Measurements from ENCODE around the gene ZNF283. TPM values are rescaled to one million over a fixed set of nuclear protein-coding genes. Genes with fewer than 3 reads are reported as not detected.

ZNF283 gene
- total RNA-seq, result 14.7 and 18.8 TPM in 2 replicates

DNA sequence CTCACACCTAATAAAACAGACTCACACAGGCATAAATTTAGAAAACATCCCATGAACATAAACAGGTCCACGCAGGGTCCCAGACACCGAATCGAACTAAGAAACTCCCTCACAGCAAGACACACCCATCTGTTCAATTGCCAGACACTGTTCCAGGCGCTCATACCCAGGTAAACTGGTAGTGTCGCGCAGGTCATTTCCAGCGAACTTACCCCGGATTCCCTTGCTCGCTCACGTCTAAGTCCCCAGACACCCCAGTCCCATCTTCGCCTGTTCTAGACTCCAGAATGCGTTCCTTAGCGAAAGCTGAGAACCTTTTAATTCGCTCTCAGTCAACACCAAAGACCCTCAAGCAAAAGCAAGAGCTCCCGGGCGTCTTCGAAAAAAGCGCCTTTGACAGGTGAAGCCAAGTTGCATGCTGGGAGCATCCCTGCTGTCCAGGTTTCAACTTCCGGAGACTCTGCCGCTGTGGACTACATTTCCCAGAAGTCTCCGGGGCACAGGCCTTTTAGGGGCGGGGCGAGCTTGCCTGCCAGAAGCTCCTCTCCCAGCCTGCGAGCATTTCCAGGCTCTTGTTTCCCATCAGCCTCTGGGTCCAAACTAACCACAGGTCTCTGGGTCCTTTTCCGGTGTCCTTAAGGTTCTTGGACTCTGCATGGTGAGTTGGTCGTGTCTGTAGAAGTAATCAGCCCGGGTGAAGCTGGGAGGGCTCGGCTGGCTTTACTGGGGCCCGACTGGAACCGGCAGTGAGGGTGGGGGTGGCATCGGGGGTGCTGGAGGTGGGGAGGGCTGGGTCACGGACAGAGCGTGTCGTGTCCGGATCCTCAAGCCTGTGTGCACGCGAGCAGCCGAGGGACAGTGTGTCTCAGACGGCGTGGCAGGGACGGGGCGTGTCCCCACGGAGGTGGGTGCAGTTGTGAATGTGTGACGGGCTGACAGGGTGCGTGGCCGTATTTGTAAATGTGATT lies at the start of gene ZNF283:
Gene ZNF283, plus strand, starts transcription at position 535 of the 968 bp plus-strand sequence. CDS start 6,184 bp downstream, outside the sequence.

DNA sequence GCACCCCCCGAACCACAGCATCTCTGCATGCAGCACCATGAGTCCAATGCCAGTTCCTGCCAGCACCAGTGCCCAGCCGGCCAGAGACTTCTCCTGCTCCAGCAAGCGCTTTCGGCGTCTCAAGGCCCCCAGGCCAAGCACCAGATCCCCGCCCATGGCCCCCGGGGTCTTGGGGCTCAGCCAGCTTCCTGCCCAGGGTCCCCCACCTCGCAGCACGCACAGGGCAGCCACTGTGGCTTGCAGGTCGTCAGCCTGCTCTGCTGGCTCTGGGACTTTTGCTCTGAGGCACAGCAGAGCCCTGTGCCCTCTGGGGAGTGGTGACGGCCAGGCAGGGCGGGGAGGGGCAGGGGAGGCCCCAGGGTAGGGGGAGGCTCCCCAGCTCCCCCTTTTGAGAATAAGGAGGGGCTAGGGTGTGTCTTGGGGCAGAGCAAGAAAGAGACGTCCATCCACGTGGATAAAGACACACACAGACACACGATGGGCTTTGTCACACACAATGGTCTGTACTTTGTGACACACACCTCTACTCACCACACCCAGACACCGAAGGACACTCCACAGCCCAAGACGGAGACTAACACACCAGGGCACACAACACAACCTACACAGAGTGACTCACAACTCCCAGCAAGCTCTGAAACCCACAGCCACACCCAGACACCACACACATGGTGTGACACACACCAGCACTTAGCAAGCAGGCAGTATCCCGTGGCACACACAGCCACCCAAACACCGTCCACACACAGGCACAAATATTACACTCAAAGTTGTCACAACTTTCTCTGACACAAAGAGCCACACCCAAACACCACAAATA lies 46.2 kb upstream of the ZNF283 start, which contains the start of gene KCNN4:
Gene KCNN4, minus strand, starts transcription at position 268 of the 820 bp plus-strand sequence. Its CDS starts 112 bp downstream, at position 156.

DNA sequence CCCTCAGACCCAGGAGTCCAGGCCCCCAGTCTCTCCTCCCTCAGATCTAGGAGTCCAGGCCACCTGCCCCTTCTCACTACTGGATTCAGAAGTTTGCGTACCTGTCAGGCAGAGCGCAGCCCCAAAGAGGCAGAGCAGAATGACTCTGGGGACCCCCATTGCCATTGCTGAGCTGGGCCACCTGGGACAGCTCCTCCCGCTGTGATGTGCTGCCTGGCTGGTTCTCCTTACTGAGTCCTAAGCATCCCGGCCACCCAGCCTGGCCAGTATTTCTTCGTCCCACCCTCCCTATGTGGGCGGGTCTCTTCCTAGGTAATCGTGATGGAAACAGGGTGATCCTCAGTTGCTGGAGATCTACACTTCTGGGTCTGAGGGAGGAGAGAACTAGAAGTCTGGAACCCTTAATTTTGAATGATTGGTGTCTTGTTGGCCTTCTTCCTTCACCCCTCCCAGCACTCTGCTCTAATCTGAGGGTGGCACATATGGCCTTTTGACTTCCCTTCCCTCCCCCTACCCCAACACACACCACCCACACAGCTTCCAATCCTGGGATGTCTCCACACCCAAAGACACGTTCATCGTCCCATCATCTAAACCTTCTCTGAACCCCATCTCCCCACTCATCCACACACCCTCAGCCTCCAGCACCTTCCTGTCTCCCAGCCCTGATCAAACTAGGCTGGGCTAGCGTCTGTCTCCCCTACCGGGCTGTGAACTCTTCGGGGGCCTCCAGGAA lies 24.7 kb upstream of the ZNF283 start, which contains the start of gene LYPD5:
Gene LYPD5, minus strand, starts transcription at position 232 of the 736 bp plus-strand sequence. Its CDS starts 67 bp downstream, at position 165.

DNA sequence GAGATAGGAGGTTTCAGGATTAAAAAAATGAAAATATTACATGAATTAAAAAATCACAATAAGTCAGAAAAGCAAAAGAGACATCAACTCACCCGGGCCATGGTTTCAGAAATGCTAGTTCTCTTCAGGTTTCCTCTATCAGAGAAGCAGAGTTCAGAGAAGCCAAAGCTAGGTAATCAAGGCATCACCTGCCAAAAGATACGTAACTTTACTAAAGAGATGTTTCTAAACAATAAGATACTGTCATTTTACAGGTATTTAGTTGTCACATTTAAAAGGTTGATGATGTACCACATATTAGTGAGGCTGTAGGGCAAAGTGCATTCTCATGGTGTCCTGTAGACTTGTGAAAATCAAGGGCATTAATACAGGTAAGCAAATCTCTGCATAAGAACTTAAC lies 56.7 kb downstream of the ZNF283 start, which contains the start of gene ZNF404:
Gene ZNF404, minus strand, starts transcription at position 101 of the 400 bp plus-strand sequence.

Other genes with a start within 250 kb of the ZNF283 start
- 16.9 and 18.5 TPM in 2 replicates for gene IRGQ, start 231.2 kb upstream of the ZNF283 start, total RNA-seq
- gene ZNF576, start 230.7 kb upstream of the ZNF283 start, total RNA-seq, result 7.9 and 9.0 TPM in 2 replicates
- under 0.01 and 0.22 TPM in 2 replicates for gene SRRM5, start 215.2 kb upstream of the ZNF283 start, total RNA-seq
- gene ZNF428, start 207.7 kb upstream of the ZNF283 start, total RNA-seq, result 20.8 and 27.9 TPM in 2 replicates
- 0.54 and 1.2 TPM in 2 replicates for gene CADM4, start 187.5 kb upstream of the ZNF283 start, total RNA-seq
- gene PLAUR, start 157.2 kb upstream of the ZNF283 start, total RNA-seq, result 45.1 and 48.3 TPM in 2 replicates
- gene IRGC, start 111.2 kb upstream of the ZNF283 start, total RNA-seq, result not detected in 2 replicates
- gene SMG9, start 72.4 kb upstream of the ZNF283 start, total RNA-seq, result 17.5 and 27.1 TPM in 2 replicates
- 85.2 and 95.4 TPM in 2 replicates for gene KCNN4, start 46.3 kb upstream of the ZNF283 start, total RNA-seq
- gene LYPD5, start 24.9 kb upstream of the ZNF283 start, total RNA-seq, result 10.8 and 12.2 TPM in 2 replicates
- gene ZNF404, start 56.6 kb downstream of the ZNF283 start, total RNA-seq, result 1.4 and 4.3 TPM in 2 replicates
- gene ZNF45, start 108.0 kb downstream of the ZNF283 start, total RNA-seq, result 14.3 and 18.1 TPM in 2 replicates
- 7.0 and 7.9 TPM in 2 replicates for gene ZNF221, start 123.9 kb downstream of the ZNF283 start, total RNA-seq
- 6.3 and 7.1 TPM in 2 replicates for gene ZNF155, start 156.9 kb downstream of the ZNF283 start, total RNA-seq
- gene ZNF230, start 175.6 kb downstream of the ZNF283 start, total RNA-seq, result 3.6 and 7.1 TPM in 2 replicates
- 4.3 and 6.0 TPM in 2 replicates for gene ZNF222, start 198.1 kb downstream of the ZNF283 start, total RNA-seq
- 7.5 and 7.9 TPM in 2 replicates for gene ZNF223, start 224.7 kb downstream of the ZNF283 start, total RNA-seq
- 4.8 and 5.1 TPM in 2 replicates for gene ZNF284, start 244.8 kb downstream of the ZNF283 start, total RNA-seq